B cell (primary cell): ENCODE data around the gene PRPF38B. TPM values are rescaled to one million over a fixed set of nuclear protein-coding genes. Genes with fewer than 3 reads are reported as not detected.

Experiments used
- ATAC-seq: fragments of 200-7000 bp; cut with Tn5 transposase; one replicate; pipeline ENCODE4 v1.10.0; 2021; ENCODE audit warnings: low read depth, mild to moderate bottlenecking, moderate number of reproducible peaks, moderate library complexity
- CTCF ChIA-PET: fragments of 350-600 bp; sonication (Branson Sonifier 250); formaldehyde crosslinking; loops from one replicate; lab custom pipeline; 2021; ENCODE audit warnings: antibody characterized with exemption, inconsistent platforms; lab: Charles Lee
- POLR2A ChIA-PET: fragments of 350-600 bp; sonication (Branson Sonifier 250); formaldehyde crosslinking; loops from one replicate; lab custom pipeline; 2021; ENCODE audit warnings: antibody characterized with exemption; lab: Charles Lee
- DNase-seq: peaks from one replicate; pipeline ENCODE4 v3.0.0; 2013
- H2AFZ ChIP-seq: 2 replicates; pipeline ENCODE4 v1.6.1; 2012; ENCODE audit warnings: mild to moderate bottlenecking, low read depth, low read length; ENCODE audit not compliant: insufficient read depth, poor library complexity, severe bottlenecking
- H3K27ac ChIP-seq, 2 donors: 1 replicate in 1 of 2; 2 replicates in 1 of 2; pipeline ENCODE4 v1.5.1; 2012 to 2013; ENCODE audit warnings: low read length in 2 of 2, mild to moderate bottlenecking in 2 of 2, moderate library complexity in 1 of 2
- H3K27me3 ChIP-seq, 4 experiments: fragments of 200-600 bp in 1 of 4; sonication (generic) in 1 of 4; replicated peaks in 1 of 4; 1 replicate in 2 of 4; 2 replicates in 2 of 4; pipeline versions ENCODE4 v1.6.1 to v1.7.0; 2013 to 2016; ENCODE audit warnings: low read length in 3 of 4, mild to moderate bottlenecking in 2 of 4, mixed read lengths in 1 of 4, moderate library complexity in 1 of 4; ENCODE audit not compliant: insufficient read depth in 4 of 4, control insufficient read depth in 3 of 4; ENCODE audit errors: control extremely low read depth in 1 of 4
- H3K36me3 ChIP-seq, 2 experiments: replicated peaks in 1 of 2; 1 replicate in 1 of 2; 2 replicates in 1 of 2; pipeline versions ENCODE4 v1.6.1 to v1.7.1; 2013; ENCODE audit warnings: low read length in 1 of 2; ENCODE audit not compliant: insufficient read depth in 2 of 2, control insufficient read depth in 1 of 2; ENCODE audit errors: control extremely low read depth in 1 of 2, extremely low read depth in 1 of 2
- H3K4me1 ChIP-seq, 2 donors: fragments of 200-600 bp in 1 of 2; sonication (generic) in 1 of 2; 1 replicate in 1 of 2; 2 replicates in 1 of 2; pipeline versions ENCODE4 v1.5.1 to v1.6.1; 2013 to 2017; ENCODE audit warnings: low read length in 2 of 2; ENCODE audit not compliant: control insufficient read depth in 2 of 2, insufficient read depth in 2 of 2
- H3K4me2 ChIP-seq: replicated peaks from 2 replicates; pipeline ENCODE3; 2012; ENCODE audit warnings: mild to moderate bottlenecking, low read depth, low read length; ENCODE audit not compliant: poor library complexity, severe bottlenecking
- H3K4me3 ChIP-seq, 5 experiments: fragments of 200-600 bp in 1 of 5; sonication (generic) in 1 of 5; 1 replicate in 3 of 5; 2 replicates in 2 of 5; pipeline versions ENCODE4 v1.5.1 to v1.7.0; 2011 to 2016; ENCODE audit warnings: low read length in 4 of 5, mild to moderate bottlenecking in 4 of 5, low read depth in 2 of 5, control low read depth in 1 of 5, moderate library complexity in 1 of 5; ENCODE audit not compliant: insufficient read depth in 1 of 5; ENCODE audit errors: control extremely low read depth in 1 of 5, extremely low read depth in 1 of 5
- H3K79me2 ChIP-seq: fragments of 200-600 bp; sonication (generic); one replicate; pipeline ENCODE4 v1.6.0; 2016; ENCODE audit warnings: low read length; ENCODE audit not compliant: control insufficient read depth, insufficient read depth
- H3K9ac ChIP-seq: fragments of 200-600 bp; sonication (generic); 2 replicates; pipeline ENCODE4 v1.6.1; 2017; ENCODE audit warnings: mild to moderate bottlenecking, low read length, moderate library complexity
- H3K9me3 ChIP-seq, 3 donors: one replicate each; pipeline versions ENCODE4 v1.6.1 to v1.7.1; 2013; ENCODE audit warnings: low read length in 2 of 3; ENCODE audit not compliant: control insufficient read depth in 2 of 3, insufficient read depth in 1 of 3; ENCODE audit errors: control extremely low read depth in 1 of 3
- H4K20me1 ChIP-seq: 2 replicates; pipeline ENCODE4 v1.6.0; 2012; ENCODE audit warnings: mild to moderate bottlenecking, low read length; ENCODE audit not compliant: insufficient read depth, control insufficient read depth, poor library complexity, severe bottlenecking
- H3K27ac Mint-ChIP-seq: one replicate; pipeline ENCODE4 v1.8.0; 2021; ENCODE audit warnings: mixed read lengths
- H3K27me3 Mint-ChIP-seq: one replicate; pipeline ENCODE4 v1.8.0; 2021; ENCODE audit warnings: mixed read lengths
- H3K4me1 Mint-ChIP-seq: one replicate; pipeline ENCODE4 v1.8.0; 2021; ENCODE audit warnings: mixed read lengths
- H3K4me3 Mint-ChIP-seq: one replicate; pipeline ENCODE4 v1.8.0; 2021; ENCODE audit warnings: mixed read lengths
- H3K9me3 Mint-ChIP-seq: one replicate; pipeline ENCODE4 v1.8.0; 2022; ENCODE audit warnings: mixed read lengths; ENCODE audit not compliant: insufficient read depth
- CTCF ChIP-seq: fragments of 200-600 bp; IDR thresholded peaks from one replicate; pipeline ENCODE4 v1.8.0; 2022; ENCODE audit warnings: antibody characterized with exemption, mild to moderate bottlenecking
- EZH2 ChIP-seq: IDR thresholded peaks from 2 replicates; pipeline ENCODE4 v1.6.1; 2012; ENCODE audit warnings: borderline replicate concordance, low read depth, mild to moderate bottlenecking, moderate library complexity, low read length; ENCODE audit not compliant: insufficient read depth, poor library complexity, severe bottlenecking
- WGBS: methylation state at CpG from one replicate; pipeline ENCODE4 v1.1.5; 2013; ENCODE audit warnings: missing lambda C conversion rate; ENCODE audit not compliant: insufficient coverage; 5-methylcytosine and 5-hydroxymethylcytosine counted together
- intact Hi-C: fragments of 100-400 bp; cut with micrococcal nuclease; formaldehyde crosslinking; loops from one replicate; pipeline ENCODE4 v1.10.0; 2022
- polyA plus RNA-seq: library from polyadenylated mRNA; depleted of rRNA; stranded (reverse); fragments of >200 nt; gene quantifications from 2 replicates; pipeline ENCODE4 v1.2.3, GENCODE V29; 2012
- total RNA-seq, 2 donors: library from RNA; stranded (reverse); fragments of 120-200 nt in 1 of 2; gene quantifications; 1 replicate in 1 of 2; 2 replicates in 1 of 2; pipeline versions ENCODE4 v1.2.3 to v1.2.4, GENCODE V29; 2013 to 2022

The PRPF38B gene
- total and polyA plus RNA-seq, 2 donors (not counting 1 experiment from before 2014, with no cell fraction given) = 48.7 to 114 TPM

GRCh38 chr1:108664481-108664880 lies 27.6 kb upstream of the PRPF38B start:
- peaks cover 8 to 10% of the 10 kb centered on the region in 2 donors for H3K4me1 ChIP-seq
- Mint-ChIP-seq H3K9me3 (no peaks in the 10 kb centered on the region), H3K4me1 (peaks cover 12% of the 10 kb centered on the region), H3K27ac (no peak overlapping the region), H3K27me3 (peaks cover 3% of the 10 kb centered on the region), H3K4me3 (no peak overlapping the region)
- no peaks in the 10 kb centered on the region for H3K79me2 ChIP-seq
- no peak for DNase-seq
- no peak overlapping the region for H3K27ac ChIP-seq
- no peak overlapping the region for H3K9ac ChIP-seq
- ATAC-seq = no peak
- POLR2A ChIA-PET = no interaction called here
- 92% methylated on average over 1 of the region's 6 CpGs for WGBS
- CTCF ChIA-PET = no interaction called here
- no peaks in the 10 kb centered on the region for H3K9me3 ChIP-seq
- H2AFZ ChIP-seq = no peak overlapping the region
- intact Hi-C loops = loop anchor here (5.0 kb wide), 1 partner anchor 462 kb away; the partner anchor contains the start of gene SLC25A24
- no peaks in the 10 kb centered on the region for H3K36me3 ChIP-seq
- H3K4me3 ChIP-seq = no peak overlapping the region
- no peaks in the 10 kb centered on the region for H3K27me3 ChIP-seq
- H4K20me1 ChIP-seq = no peaks in the 10 kb centered on the region
- TF ChIP-seq CTCF (no peak), EZH2 (no peak)
- no peak overlapping the region for H3K4me2 ChIP-seq

GRCh38 chr1:108665067-108665466 lies 27.0 kb upstream of the PRPF38B start:
- Histone ChIP-seq H3K4me3 (no peak overlapping the region), H3K9ac (no peak overlapping the region), H2AFZ (no peak overlapping the region), H4K20me1 (no peaks in the 10 kb centered on the region), H3K4me2 (no peak overlapping the region), H3K9me3 (no peaks in the 10 kb centered on the region), H3K79me2 (no peaks in the 10 kb centered on the region), H3K27me3 (peaks cover 0 to 3% (median 0%) of the 10 kb centered on the region in 4 experiments), H3K36me3 (no peaks in the 10 kb centered on the region), H3K27ac (no peak overlapping the region), H3K4me1 (peaks cover 8 to 10% of the 10 kb centered on the region in 2 donors)
- WGBS = no CpG with 5 or more reads among the region's 2 CpGs
- H3K27me3 Mint-ChIP-seq = peaks cover 3% of the 10 kb centered on the region
- ChIA-PET CTCF (no interaction called here), POLR2A (no interaction called here)
- intact Hi-C loops = no loop called here
- H3K27ac Mint-ChIP-seq = no peak overlapping the region
- no peak for TF ChIP-seq CTCF
- TF ChIP-seq EZH2 = no peak
- no peaks in the 10 kb centered on the region for H3K9me3 Mint-ChIP-seq
- no peak overlapping the region for H3K4me3 Mint-ChIP-seq
- ATAC-seq = no peak
- no peak for DNase-seq
- peaks cover 11% of the 10 kb centered on the region for H3K4me1 Mint-ChIP-seq
